ENCODE results near the gene GNPTAB.
A peak's percentile ranks its signal among the peaks of the same experiment; 100 is the strongest.

Gene GNPTAB

DNA sequence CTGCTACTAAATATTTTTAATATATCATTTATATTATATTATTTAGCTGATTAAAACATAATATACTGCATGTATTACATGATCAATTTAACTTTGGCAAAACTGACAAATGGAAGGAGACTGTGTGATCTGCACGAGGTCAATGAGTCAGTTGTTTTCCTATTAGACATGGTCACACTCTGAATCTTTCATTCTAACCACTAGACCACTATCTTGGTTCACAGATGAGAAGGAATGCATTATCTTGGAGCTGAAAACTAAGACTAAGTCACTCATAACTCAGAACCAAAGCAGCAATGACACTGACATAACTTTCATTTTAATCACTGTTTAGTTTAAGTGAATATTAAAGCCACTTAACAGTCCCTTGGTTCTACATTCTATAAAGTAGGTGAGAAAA lies 37.4 kb downstream of the GNPTAB start:
- Histone ChIP-seq H4K91ac (ENCODE audit: low read length) (no peak overlapping the region), H2BK120ac (ENCODE audit: low read depth, low read length) (no peak overlapping the region), H3K27me3 (ENCODE audit: control insufficient read depth in 1 of 2, insufficient read depth in 1 of 2, low read length in 2 of 2) (no peaks in the 10 kb centered on the region), H3K27ac (ENCODE audit: low read length, poor library complexity, severe bottlenecking) (peak overlapping the region; percentile 70), H3K23ac (ENCODE audit: low read length in 2 of 2) (no peak overlapping the region), H3K4me3 (ENCODE audit: insufficient read depth in 1 of 2, low read depth in 1 of 2, low read length in 2 of 2) (no peak overlapping the region), H3K4me1 (ENCODE audit: control insufficient read depth, insufficient read depth, low read depth, low read length) (no peaks in the 10 kb centered on the region), H4K8ac (ENCODE audit: low read length) (no peak overlapping the region), H3K9me3 (ENCODE audit: control insufficient read depth, low read length) (no peaks in the 10 kb centered on the region), H2BK12ac (ENCODE audit: low read length in 2 of 2) (no peak overlapping the region), H2BK5ac (ENCODE audit: low read depth, low read length, poor library complexity, severe bottlenecking) (no peak overlapping the region), H3K18ac (ENCODE audit: low read depth in 1 of 2, low read length in 2 of 2) (no peak overlapping the region), H3K9ac (ENCODE audit: low read length) (peak overlapping the region; percentile 80), H3K4ac (ENCODE audit: low read depth in 1 of 2, low read length in 2 of 2) (no peak overlapping the region), H3K36me3 (ENCODE audit: control insufficient read depth in 1 of 2, insufficient read depth in 2 of 2, low read depth in 1 of 2, low read length in 2 of 2) (peaks cover 7 to 17% of the 10 kb centered on the region in 2 experiments), H2AFZ (ENCODE audit: low read depth, low read length) (no peak overlapping the region), H2AK5ac (ENCODE audit: low read length, severe bottlenecking) (no peak overlapping the region), H3K79me1 (replicated peaks; ENCODE audit: low read length, poor library complexity, severe bottlenecking) (peaks cover 13% of the 10 kb centered on the region), H3K14ac (ENCODE audit: low read length in 2 of 2) (no peak overlapping the region), H2BK15ac (ENCODE audit: low read depth, poor library complexity, severe bottlenecking) (no peak overlapping the region), H3K4me2 (ENCODE audit: low read length, poor library complexity, severe bottlenecking) (no peak overlapping the region)
- 56% methylated on average over 1 of the region's 1 CpG for WGBS
- peak; percentile 63 for DNase-seq

DNA sequence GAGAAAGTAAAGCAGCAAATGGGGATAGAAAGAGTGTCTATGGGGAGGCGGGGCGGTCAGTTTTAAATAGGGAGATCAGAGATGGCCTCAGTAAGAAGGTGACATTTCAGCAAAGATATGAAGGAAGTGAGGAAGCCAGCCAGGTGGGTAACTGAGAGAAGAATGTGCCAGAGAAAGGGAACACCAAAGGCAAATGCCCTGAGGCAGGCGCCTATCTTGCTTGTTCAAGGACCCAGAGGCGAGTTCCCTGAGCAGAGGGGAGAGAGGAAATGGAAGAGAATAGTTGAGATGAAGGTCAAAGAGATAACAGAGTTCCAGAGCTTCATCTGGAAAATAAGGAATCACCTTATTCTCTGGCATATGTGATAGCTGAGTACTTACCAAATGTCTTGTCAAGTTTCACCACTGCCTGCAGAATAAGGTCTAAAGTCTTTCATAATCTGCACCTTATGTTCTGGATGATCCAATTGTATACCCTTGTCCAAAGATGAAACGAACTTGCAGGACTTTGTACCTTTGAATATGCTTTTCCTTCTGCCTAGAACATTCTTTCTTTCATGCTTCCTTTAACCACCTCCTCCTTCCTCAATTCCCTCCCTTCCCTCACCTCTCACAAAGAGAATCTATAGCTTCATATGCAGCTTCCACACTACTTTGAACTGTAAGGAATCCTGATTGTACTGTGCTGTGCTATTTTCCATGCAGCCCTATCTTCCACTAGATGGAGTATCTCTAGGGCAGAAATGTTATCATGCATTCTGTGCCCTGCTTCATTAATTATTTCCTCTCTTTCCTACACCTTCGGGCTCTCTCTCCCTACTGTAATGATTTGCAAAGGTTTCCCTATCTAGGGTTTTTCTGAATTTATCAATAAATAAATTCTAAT lies 38.5 kb downstream of the GNPTAB start:
- DNase-seq = no peak
- no peaks in the 10 kb centered on the region for H3K9me3 ChIP-seq (ENCODE audit: control insufficient read depth, low read length)
- no peak overlapping the region for H2BK12ac ChIP-seq (ENCODE audit: low read length in 2 of 2)
- no peak overlapping the region for H3K27ac ChIP-seq (ENCODE audit: low read length, poor library complexity, severe bottlenecking)
- no peak overlapping the region for H2BK120ac ChIP-seq (ENCODE audit: low read depth, low read length)
- H2BK15ac ChIP-seq (ENCODE audit: low read depth, poor library complexity, severe bottlenecking) = no peak overlapping the region
- no peak overlapping the region for H4K8ac ChIP-seq (ENCODE audit: low read length)
- H3K27me3 ChIP-seq (ENCODE audit: control insufficient read depth in 1 of 2, insufficient read depth in 1 of 2, low read length in 2 of 2) = no peaks in the 10 kb centered on the region
- no peak overlapping the region for H2AFZ ChIP-seq (ENCODE audit: low read depth, low read length)
- no peak overlapping the region for H3K4ac ChIP-seq (ENCODE audit: low read depth in 1 of 2, low read length in 2 of 2)
- H3K79me1 ChIP-seq (replicated peaks; ENCODE audit: low read length, poor library complexity, severe bottlenecking) = peaks cover 10% of the 10 kb centered on the region
- H3K36me3 ChIP-seq (ENCODE audit: control insufficient read depth in 1 of 2, insufficient read depth in 2 of 2, low read depth in 1 of 2, low read length in 2 of 2) = peaks cover 7 to 23% of the 10 kb centered on the region in 2 experiments
- H3K18ac ChIP-seq (ENCODE audit: low read depth in 1 of 2, low read length in 2 of 2) = no peak overlapping the region
- H3K4me3 ChIP-seq (ENCODE audit: insufficient read depth in 1 of 2, low read depth in 1 of 2, low read length in 2 of 2) = no peak overlapping the region
- H3K9ac ChIP-seq (ENCODE audit: low read length) = peak overlapping the region; percentile 80
- no peak overlapping the region for H3K14ac ChIP-seq (ENCODE audit: low read length in 2 of 2)
- no peak overlapping the region for H4K91ac ChIP-seq (ENCODE audit: low read length)
- no peak overlapping the region for H3K23ac ChIP-seq (ENCODE audit: low read length in 2 of 2)
- H2BK5ac ChIP-seq (ENCODE audit: low read depth, low read length, poor library complexity, severe bottlenecking) = no peak overlapping the region
- H2AK5ac ChIP-seq (ENCODE audit: low read length, severe bottlenecking) = no peak overlapping the region
- no peaks in the 10 kb centered on the region for H3K4me1 ChIP-seq (ENCODE audit: control insufficient read depth, insufficient read depth, low read depth, low read length)
- WGBS = 92% methylated on average over 5 of the region's 6 CpGs
- H3K4me2 ChIP-seq (ENCODE audit: low read length, poor library complexity, severe bottlenecking) = no peak overlapping the region

DNA sequence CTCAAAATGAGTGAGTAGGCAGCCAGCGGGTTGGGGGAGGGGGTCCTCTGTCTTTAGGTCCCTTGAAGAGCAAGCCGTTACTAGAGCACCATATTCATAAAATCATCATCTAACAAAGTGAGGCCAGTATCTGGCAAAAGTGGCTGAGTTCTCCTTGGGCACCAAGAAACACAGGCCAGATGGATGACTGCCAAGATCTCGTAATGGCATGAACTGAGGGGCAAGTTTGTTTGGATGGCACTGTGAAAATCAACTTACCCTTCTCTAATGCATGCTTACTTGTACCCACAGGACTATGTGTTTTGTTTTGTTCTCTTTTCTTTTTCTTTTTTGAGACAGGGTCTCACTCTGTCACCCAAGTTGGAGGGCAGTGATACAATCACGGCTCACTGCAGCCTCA lies 41.6 kb downstream of the GNPTAB start:
- peaks cover 4% of the 10 kb centered on the region for H3K79me1 ChIP-seq (replicated peaks; ENCODE audit: low read length, poor library complexity, severe bottlenecking)
- DNase-seq = no peak
- H3K4me1 ChIP-seq (ENCODE audit: control insufficient read depth, insufficient read depth, low read depth, low read length) = no peaks in the 10 kb centered on the region
- H3K9ac ChIP-seq (ENCODE audit: low read length) = no peak overlapping the region
- no peak overlapping the region for H4K8ac ChIP-seq (ENCODE audit: low read length)
- no peak overlapping the region for H2BK12ac ChIP-seq (ENCODE audit: low read length in 2 of 2)
- no peak overlapping the region for H3K14ac ChIP-seq (ENCODE audit: low read length in 2 of 2)
- H2AFZ ChIP-seq (ENCODE audit: low read depth, low read length) = no peak overlapping the region
- no peak overlapping the region for H2BK15ac ChIP-seq (ENCODE audit: low read depth, poor library complexity, severe bottlenecking)
- no peak overlapping the region for H2BK5ac ChIP-seq (ENCODE audit: low read depth, low read length, poor library complexity, severe bottlenecking)
- H3K36me3 ChIP-seq (ENCODE audit: control insufficient read depth in 1 of 2, insufficient read depth in 2 of 2, low read depth in 1 of 2, low read length in 2 of 2) = peaks cover 7 to 40% of the 10 kb centered on the region in 2 experiments
- no peak overlapping the region for H3K4ac ChIP-seq (ENCODE audit: low read depth in 1 of 2, low read length in 2 of 2)
- H2BK120ac ChIP-seq (ENCODE audit: low read depth, low read length) = no peak overlapping the region
- H3K18ac ChIP-seq (ENCODE audit: low read depth in 1 of 2, low read length in 2 of 2) = no peak overlapping the region
- no peaks in the 10 kb centered on the region for H3K9me3 ChIP-seq (ENCODE audit: control insufficient read depth, low read length)
- no peak overlapping the region for H3K23ac ChIP-seq (ENCODE audit: low read length in 2 of 2)
- 96% methylated on average over 2 of the region's 4 CpGs for WGBS
- H3K4me3 ChIP-seq (ENCODE audit: insufficient read depth in 1 of 2, low read depth in 1 of 2, low read length in 2 of 2) = no peak overlapping the region
- no peak overlapping the region for H2AK5ac ChIP-seq (ENCODE audit: low read length, severe bottlenecking)
- no peak overlapping the region for H3K27ac ChIP-seq (ENCODE audit: low read length, poor library complexity, severe bottlenecking)
- H3K27me3 ChIP-seq (ENCODE audit: control insufficient read depth in 1 of 2, insufficient read depth in 1 of 2, low read length in 2 of 2) = no peaks in the 10 kb centered on the region
- H4K91ac ChIP-seq (ENCODE audit: low read length) = no peak overlapping the region
- H3K4me2 ChIP-seq (ENCODE audit: low read length, poor library complexity, severe bottlenecking) = no peak overlapping the region

DNA sequence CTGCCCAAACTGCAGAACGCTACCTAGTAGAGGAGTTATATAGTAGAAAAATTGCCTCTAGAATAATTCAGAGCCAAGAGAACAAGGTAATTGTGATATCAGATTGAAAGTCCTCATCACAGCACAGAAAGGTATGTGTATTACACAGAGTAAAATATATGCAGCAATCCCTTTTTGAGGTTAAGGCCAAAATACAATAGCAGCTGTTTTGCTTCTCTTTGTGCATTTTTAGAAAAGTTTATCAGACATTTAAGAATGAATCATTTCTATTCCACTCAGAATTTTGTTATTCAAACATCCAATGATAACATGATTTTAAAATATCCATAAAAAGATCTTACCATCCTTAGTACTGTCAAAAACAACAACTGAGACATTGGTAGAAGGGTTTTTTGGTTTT lies 45.1 kb downstream of the GNPTAB start:
- Histone ChIP-seq H3K18ac (ENCODE audit: low read depth in 1 of 2, low read length in 2 of 2) (no peak overlapping the region), H2BK12ac (ENCODE audit: low read length in 2 of 2) (no peak overlapping the region), H2BK15ac (ENCODE audit: low read depth, poor library complexity, severe bottlenecking) (no peak overlapping the region), H3K4me3 (ENCODE audit: insufficient read depth in 1 of 2, low read depth in 1 of 2, low read length in 2 of 2) (no peak overlapping the region), H3K4me1 (ENCODE audit: control insufficient read depth, insufficient read depth, low read depth, low read length) (peaks cover 2% of the 10 kb centered on the region), H4K91ac (ENCODE audit: low read length) (no peak overlapping the region), H3K36me3 (ENCODE audit: control insufficient read depth in 1 of 2, insufficient read depth in 2 of 2, low read depth in 1 of 2, low read length in 2 of 2) (peaks cover 7 to 50% of the 10 kb centered on the region in 2 experiments), H3K9ac (ENCODE audit: low read length) (no peak overlapping the region), H3K4me2 (ENCODE audit: low read length, poor library complexity, severe bottlenecking) (no peak overlapping the region), H3K27ac (ENCODE audit: low read length, poor library complexity, severe bottlenecking) (no peak overlapping the region), H3K23ac (ENCODE audit: low read length in 2 of 2) (no peak overlapping the region), H2AFZ (ENCODE audit: low read depth, low read length) (no peak overlapping the region), H2BK5ac (ENCODE audit: low read depth, low read length, poor library complexity, severe bottlenecking) (no peak overlapping the region), H3K79me1 (replicated peaks; ENCODE audit: low read length, poor library complexity, severe bottlenecking) (peaks cover 2% of the 10 kb centered on the region), H3K14ac (ENCODE audit: low read length in 2 of 2) (no peak overlapping the region), H2AK5ac (ENCODE audit: low read length, severe bottlenecking) (no peak overlapping the region), H3K4ac (ENCODE audit: low read depth in 1 of 2, low read length in 2 of 2) (no peak overlapping the region), H3K9me3 (ENCODE audit: control insufficient read depth, low read length) (no peaks in the 10 kb centered on the region), H3K27me3 (ENCODE audit: control insufficient read depth in 1 of 2, insufficient read depth in 1 of 2, low read length in 2 of 2) (no peaks in the 10 kb centered on the region), H4K8ac (ENCODE audit: low read length) (no peak overlapping the region), H2BK120ac (ENCODE audit: low read depth, low read length) (no peak overlapping the region)
- no CpG with 5 or more reads among the region's 1 CpG for WGBS
- no peak for DNase-seq
